Heart left ventricle (tissue), 16 donors: Measurements from ENCODE around the gene CCT8L2. TPM values are rescaled to one million over a fixed set of nuclear protein-coding genes. Genes with fewer than 3 reads are reported as not detected.
A peak's percentile ranks its signal among the peaks of the same experiment; 100 is the strongest.
"Not testable (repeated sequence)": the region's sequence is repeated elsewhere in the genome, so short reads cannot be mapped to it uniquely, and the experiment has no call there.

Source experiments
- ATAC-seq, 4 donors: fragments of 200-7000 bp; cut with Tn5 transposase; one replicate each; pipeline ENCODE4 v1.9.1; 2020 to 2022; ENCODE audit warnings: moderate library complexity in 4 of 4, mild to moderate bottlenecking in 3 of 4, moderate number of reproducible peaks in 1 of 4
- DNase-seq, 5 donors: peaks; one replicate each; pipeline ENCODE4 v3.0.0-alpha.2; 2020
- H3K27ac ChIP-seq, 12 donors: fragments of 200-600 bp; sonication (generic) in 4 of 12; one replicate each; pipeline versions ENCODE4 v1.5.0 to v1.8.0; 2016 to 2022; ENCODE audit warnings: mild to moderate bottlenecking in 2 of 12
- H3K27me3 ChIP-seq, 9 donors: fragments of 200-600 bp; sonication (generic) in 2 of 9; one replicate each; pipeline versions ENCODE4 v1.5.1 to v1.8.0; 2016 to 2022; ENCODE audit warnings: mild to moderate bottlenecking in 3 of 9
- H3K36me3 ChIP-seq, 9 donors: fragments of 200-600 bp; sonication (generic) in 2 of 9; one replicate each; pipeline versions ENCODE4 v1.5.0 to v1.8.0; 2018 to 2022; ENCODE audit warnings: mild to moderate bottlenecking in 2 of 9
- H3K4me1 ChIP-seq, 12 donors: fragments of 200-600 bp; sonication (generic) in 4 of 12; one replicate each; pipeline versions ENCODE4 v1.5.0 to v1.8.0; 2016 to 2022; ENCODE audit warnings: mild to moderate bottlenecking in 3 of 12
- H3K4me3 ChIP-seq, 12 donors: fragments of 200-600 bp; sonication (generic) in 4 of 12; one replicate each; pipeline versions ENCODE4 v1.5.0 to v1.8.0; 2017 to 2022; ENCODE audit warnings: mild to moderate bottlenecking in 9 of 12, moderate library complexity in 4 of 12
- H3K9me3 ChIP-seq, 12 donors: fragments of 200-600 bp; sonication (generic) in 4 of 12; one replicate each; pipeline versions ENCODE4 v1.5.0 to v1.8.0; 2016 to 2022; ENCODE audit warnings: mild to moderate bottlenecking in 1 of 12
- CTCF ChIP-seq, 12 donors: fragments of 200-600 bp; sonication (generic) in 4 of 12; IDR thresholded peaks; one replicate each; pipeline versions ENCODE4 v1.5.0 to v1.8.0; 2018 to 2022; ENCODE audit warnings: antibody characterized with exemption in 12 of 12, mild to moderate bottlenecking in 5 of 12
- POLR2A ChIP-seq, 2 donors: fragments of 450-650 bp; IDR thresholded peaks; one replicate each; pipeline ENCODE4 v1.6.1; 2017; ENCODE audit warnings: antibody characterized with exemption in 2 of 2, mild to moderate bottlenecking in 2 of 2, moderate library complexity in 2 of 2
- WGBS, 4 donors: extraction: QIAGEN DNeasy Blood & Tissue Kit in 2 of 4; methylation state at CpG; one replicate each; pipeline versions ENCODE4 v1.1.5 to v1.1.7; 2013 to 2018; 5-methylcytosine and 5-hydroxymethylcytosine counted together
- intact Hi-C, 10 donors: fragments of 100-400 bp; cut with DNase I; formaldehyde crosslinking; loops; one replicate each; pipeline versions ENCODE4 v1.11.1 to v1.14.2; 2022
- polyA plus RNA-seq, 2 donors: library from polyadenylated mRNA; stranded (reverse); fragments of 200-250 nt; gene quantifications; one replicate each; pipeline ENCODE4 v1.2.3, GENCODE V29; 2013
- total RNA-seq, 9 donors: library from RNA; depleted of rRNA in 2 of 9; stranded (reverse); fragments of >200 nt in 2 of 9; fragmentation: NEBNext Ultra II Directional in 3 of 9; extraction: Animal tissue kit (Norgen Biotek cat#: 25700) in 3 of 9; gene quantifications; one replicate each; pipeline versions ENCODE4 v1.1.0 to v1.2.4, GENCODE V29; 2016 to 2023
- donor health status: ischemic (EF 13 %, LVEDD 7.1; RV severe dilation, severe dysfunction).
- donor health status: healthy with polysubstance abuse.
- donor health status: DM: no; HTN: yes; CAD: no.
- donor health status: DM: no; HTN: no; CAD: no.
- donor health status: ischemic (EF 25% LVEDD 6.9; RV normal size, moderate dysfunction).
- donor health status: ischemic (EF 25% LVEDD 5.7; RV mildly dilated, moderate dysfunction).
- donor health status: healthy.
- donor health status: DM: yes; HTN: yes; CAD: no.
- donor health status: ischemic (EF 35%, LVEDD 5.7; RV mildly dilated, moderate dysfunction).
- donor health status: nonischemic (EF 11% LVEDD 7.7; RV severe dilation, severe dysfunction).
- donor health status: DM: yes; HTN: yes; CAD: no.
- donor health status: PGD.
- donor health status: ischemic (EF 29% LVEDD 5.4; RV normal size, mild dysfunction).
- donor health status: nonischemic (EF 23%, LVEDD 6.1; RV moderate dilation, normal function).

Gene CCT8L2
- total and polyA plus RNA-seq, 11 donors: not detected

GRCh38 chr22:16565585-16566420 is 26.8 kb downstream of the CCT8L2 start:
- peak in 1 of 5 donors; percentile 15 for DNase-seq
- H3K4me1 ChIP-seq, H3K9me3 ChIP-seq, H3K36me3 ChIP-seq, H3K4me3 ChIP-seq, ATAC-seq, intact Hi-C loops, H3K27me3 ChIP-seq, H3K27ac ChIP-seq: not testable (repeated sequence)
- WGBS, 4 donors: 80 to 96% (median 83%) methylated on average over 10 to 15 of the region's 15 CpGs

- H3K4me1 ChIP-seq, H3K27ac ChIP-seq, H3K36me3 ChIP-seq, H3K4me3 ChIP-seq, H3K9me3 ChIP-seq, ATAC-seq, intact Hi-C loops, H3K27me3 ChIP-seq: not testable (repeated sequence)
- WGBS, 4 donors: 74 to 83% (median 79%) methylated on average over 1 to 6 of the region's 6 CpGs
- peak in 1 of 5 donors; percentile 14 for DNase-seq
Measured at GRCh38 chr22:16564837-16565584, 27.6 kb downstream of the CCT8L2 start.

GRCh38 chr22:16563555-16564520 is 28.8 kb downstream of the CCT8L2 start:
- WGBS, 4 donors: 68 to 79% (median 75%) methylated on average over 11 to 14 of the region's 14 CpGs
- TF ChIP-seq CTCF (IDR thresholded peaks at IDR 0.05): no peak
- TF ChIP-seq POLR2A (IDR thresholded peaks at IDR 0.05): no peak
- H3K27me3 ChIP-seq: no peaks in the 10 kb centered on the region
- no peaks in the 10 kb centered on the region for H3K4me1 ChIP-seq
- H3K36me3 ChIP-seq: no peaks in the 10 kb centered on the region
- H3K9me3 ChIP-seq: no peaks in the 10 kb centered on the region
- DNase-seq (no peak), ATAC-seq (no peak)
- intact Hi-C loops: no loop called here
- no peak overlapping the region for H3K4me3 ChIP-seq
- H3K27ac ChIP-seq: no peak overlapping the region

- Histone ChIP-seq H3K27ac (no peak overlapping the region), H3K27me3 (no peaks in the 10 kb centered on the region), H3K4me1 (no peaks in the 10 kb centered on the region), H3K36me3 (no peaks in the 10 kb centered on the region), H3K9me3 (no peaks in the 10 kb centered on the region), H3K4me3 (no peak overlapping the region)
- intact Hi-C loops: no loop called here
- DNase-seq (peak in 1 of 5 donors; percentile 21), ATAC-seq (no peak)
- no peak for TF ChIP-seq POLR2A (IDR thresholded peaks at IDR 0.05)
- TF ChIP-seq CTCF (IDR thresholded peaks at IDR 0.05): no peak
- 66 to 95% (median 87%) methylated on average over 4 of the region's 4 CpGs for WGBS, 4 donors
Measured at GRCh38 chr22:16562711-16563554, 29.7 kb downstream of the CCT8L2 start.

GRCh38 chr22:16561093-16561658 is 31.4 kb downstream of the CCT8L2 start:
- H3K4me3 ChIP-seq, H3K27ac ChIP-seq, ATAC-seq, H3K27me3 ChIP-seq, H3K9me3 ChIP-seq, H3K36me3 ChIP-seq, H3K4me1 ChIP-seq, DNase-seq, intact Hi-C loops: not testable (repeated sequence)
- 76 to 88% (median 79%) methylated on average over 4 to 5 of the region's 5 CpGs for WGBS, 4 donors

GRCh38 chr22:16560651-16561050 is 32.0 kb downstream of the CCT8L2 start:
- H3K27me3 ChIP-seq, H3K36me3 ChIP-seq, H3K27ac ChIP-seq, ATAC-seq, intact Hi-C loops, H3K4me3 ChIP-seq, DNase-seq, H3K9me3 ChIP-seq, H3K4me1 ChIP-seq: not testable (repeated sequence)
- 77 to 90% (median 85%) methylated on average over 3 to 5 of the region's 5 CpGs for WGBS, 4 donors

GRCh38 chr22:16559996-16560395 is 32.6 kb downstream of the CCT8L2 start:
- H3K27ac ChIP-seq, H3K36me3 ChIP-seq, H3K4me3 ChIP-seq, DNase-seq, intact Hi-C loops, H3K27me3 ChIP-seq, ATAC-seq, H3K9me3 ChIP-seq, H3K4me1 ChIP-seq: not testable (repeated sequence)
- WGBS, 4 donors: 17 to 67% (median 55%) methylated on average over 1 of the region's 1 CpG; no CpG with 5 or more reads in 1 of the 4 donors
